Measurements from ENCODE around the gene TNP2.

TNP2 gene

DNA sequence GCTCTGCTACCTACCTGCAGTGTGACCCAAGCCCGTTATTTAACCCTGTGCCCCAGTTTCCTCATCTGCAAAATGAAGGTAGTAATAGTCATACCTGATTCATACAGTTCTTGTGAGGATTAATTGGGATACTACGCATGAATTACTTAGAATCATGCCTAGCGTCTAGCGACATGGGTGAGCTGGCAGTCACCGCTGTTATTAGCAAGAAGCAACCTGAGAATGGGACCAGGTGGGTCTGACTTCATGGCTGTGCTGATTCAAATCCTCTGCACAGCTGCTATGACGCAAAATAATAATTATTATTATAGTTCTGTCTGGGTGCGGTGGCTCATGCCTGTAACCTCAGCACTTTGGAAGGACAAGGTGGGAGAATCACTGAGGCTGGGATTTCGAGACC is 21.0 kb downstream of the TNP2 start:
- no peak overlapping the region for H3K27ac ChIP-seq
- TF ChIP-seq ZFX (IDR thresholded peaks at IDR 0.05): no peak
- TF ChIP-seq, protein P1, sequence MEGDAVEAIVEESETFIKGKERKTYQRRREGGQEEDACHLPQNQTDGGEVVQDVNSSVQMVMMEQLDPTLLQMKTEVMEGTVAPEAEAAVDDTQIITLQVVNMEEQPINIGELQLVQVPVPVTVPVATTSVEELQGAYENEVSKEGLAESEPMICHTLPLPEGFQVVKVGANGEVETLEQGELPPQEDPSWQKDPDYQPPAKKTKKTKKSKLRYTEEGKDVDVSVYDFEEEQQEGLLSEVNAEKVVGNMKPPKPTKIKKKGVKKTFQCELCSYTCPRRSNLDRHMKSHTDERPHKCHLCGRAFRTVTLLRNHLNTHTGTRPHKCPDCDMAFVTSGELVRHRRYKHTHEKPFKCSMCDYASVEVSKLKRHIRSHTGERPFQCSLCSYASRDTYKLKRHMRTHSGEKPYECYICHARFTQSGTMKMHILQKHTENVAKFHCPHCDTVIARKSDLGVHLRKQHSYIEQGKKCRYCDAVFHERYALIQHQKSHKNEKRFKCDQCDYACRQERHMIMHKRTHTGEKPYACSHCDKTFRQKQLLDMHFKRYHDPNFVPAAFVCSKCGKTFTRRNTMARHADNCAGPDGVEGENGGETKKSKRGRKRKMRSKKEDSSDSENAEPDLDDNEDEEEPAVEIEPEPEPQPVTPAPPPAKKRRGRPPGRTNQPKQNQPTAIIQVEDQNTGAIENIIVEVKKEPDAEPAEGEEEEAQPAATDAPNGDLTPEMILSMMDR (conservative IDR thresholded peaks at IDR 0.05): no peak

DNA sequence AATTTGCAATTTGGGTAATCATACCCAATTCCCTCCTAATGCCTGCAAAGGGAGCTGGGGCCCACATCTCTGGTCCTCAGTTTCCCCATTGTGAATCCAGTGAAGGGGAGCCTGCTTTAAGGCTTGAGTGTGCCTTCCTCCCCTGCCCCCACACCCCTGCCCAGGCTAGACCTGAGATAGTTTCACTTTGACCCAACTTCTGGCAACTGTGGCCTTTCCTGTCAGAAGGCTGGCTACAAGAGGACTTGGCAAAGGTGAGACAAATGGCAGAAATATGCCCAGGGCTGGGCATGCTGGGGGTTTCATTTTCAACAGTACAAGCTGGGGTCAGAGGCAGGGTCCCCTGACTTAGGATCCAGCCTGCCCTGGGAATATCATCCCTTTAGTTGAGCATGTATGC is 23.1 kb downstream of the TNP2 start:
- no peak overlapping the region for H3K27ac ChIP-seq
- TF ChIP-seq, protein P1 (conservative IDR thresholded peaks at IDR 0.05): no peak
- TF ChIP-seq ZFX (IDR thresholded peaks at IDR 0.05): no peak

DNA sequence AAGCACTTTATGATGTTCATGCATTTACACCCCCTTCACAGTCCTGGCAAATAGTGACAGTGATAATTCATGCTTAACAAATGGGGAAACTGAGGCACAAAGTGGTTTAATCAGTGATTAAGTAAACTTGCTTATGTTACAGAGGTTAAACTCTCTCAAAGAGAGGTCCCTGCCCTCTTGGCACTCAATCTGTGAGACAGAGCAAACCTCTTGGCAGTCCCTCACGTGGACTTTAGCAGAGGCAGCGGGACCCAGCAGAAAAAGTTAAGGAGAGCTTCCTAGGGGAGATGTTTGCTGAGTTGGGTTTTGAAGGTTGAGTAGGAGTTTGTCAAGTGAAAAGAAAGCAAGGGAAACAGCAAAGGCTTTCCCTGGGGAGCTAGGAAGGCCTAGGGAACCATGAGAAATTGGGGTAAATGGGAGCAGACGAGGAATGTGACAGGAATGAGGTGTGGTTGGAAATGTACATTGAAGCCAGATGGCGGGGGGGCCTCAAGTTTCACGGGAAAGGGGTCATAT is 23.8 kb downstream of the TNP2 start:
- no peak overlapping the region for H3K27ac ChIP-seq
- TF ChIP-seq, protein P1 (conservative IDR thresholded peaks at IDR 0.05): no peak
- no peak for TF ChIP-seq ZFX (IDR thresholded peaks at IDR 0.05)

DNA sequence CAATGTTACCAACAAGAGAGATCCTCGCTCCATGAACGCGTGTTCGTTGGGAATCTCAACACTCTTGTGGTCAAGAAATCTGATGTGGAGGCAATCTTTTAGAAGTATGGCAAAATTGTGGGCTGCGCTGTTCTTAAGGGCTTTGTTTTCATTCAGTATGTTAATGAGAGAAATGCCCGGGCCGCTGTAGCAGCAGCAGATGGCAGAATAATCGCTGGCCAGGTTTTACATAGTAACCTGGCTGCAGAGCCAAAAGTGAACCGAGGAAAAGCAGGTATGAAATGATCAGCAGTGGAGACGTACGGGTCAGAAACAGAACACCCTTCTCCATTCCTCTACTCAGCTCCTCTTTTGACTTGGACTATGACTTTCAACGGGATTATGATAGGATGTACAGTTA is 26.5 kb downstream of the TNP2 start:
- TF ChIP-seq ZFX (IDR thresholded peaks at IDR 0.05): no peak
- TF ChIP-seq, protein P1 (conservative IDR thresholded peaks at IDR 0.05): no peak
- no peak overlapping the region for H3K27ac ChIP-seq

DNA sequence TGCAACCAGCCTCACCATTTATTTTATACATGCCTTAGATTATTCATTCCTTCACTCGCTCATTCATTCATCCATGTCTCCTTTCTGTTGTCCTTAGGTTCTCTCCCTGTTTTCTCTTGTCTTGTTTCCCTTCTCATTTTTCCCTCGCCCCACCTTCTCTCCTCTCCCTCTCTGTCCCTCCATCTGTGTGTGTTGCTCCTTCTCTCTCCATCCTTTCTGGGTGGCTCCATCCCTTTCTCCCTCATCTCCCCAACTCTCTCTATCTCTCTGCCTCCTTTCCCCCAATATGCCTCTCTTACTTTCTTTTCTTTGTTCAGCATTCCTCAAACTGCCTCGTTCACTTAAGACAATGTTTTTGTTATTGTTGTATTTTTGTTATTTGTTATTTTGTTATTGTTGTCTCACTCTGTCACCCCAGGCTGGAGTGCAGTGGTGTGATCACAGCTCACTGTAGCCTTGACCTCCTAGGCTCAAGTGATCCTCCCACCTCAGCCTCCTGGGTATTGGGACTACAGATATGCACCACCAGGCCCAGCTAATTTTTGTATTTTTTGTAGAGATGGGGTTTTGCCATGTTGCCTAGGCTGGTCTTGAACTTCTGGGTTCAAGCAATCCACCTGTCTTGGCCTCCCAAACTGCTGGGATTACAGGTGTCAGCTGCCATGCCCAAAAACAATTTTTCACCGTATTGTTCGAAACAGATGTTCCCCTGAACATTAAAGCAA is 27.5 kb downstream of the TNP2 start:
- no peak overlapping the region for H3K27ac ChIP-seq
- TF ChIP-seq, protein P1 (conservative IDR thresholded peaks at IDR 0.05): no peak
- no peak for TF ChIP-seq ZFX (IDR thresholded peaks at IDR 0.05)

DNA sequence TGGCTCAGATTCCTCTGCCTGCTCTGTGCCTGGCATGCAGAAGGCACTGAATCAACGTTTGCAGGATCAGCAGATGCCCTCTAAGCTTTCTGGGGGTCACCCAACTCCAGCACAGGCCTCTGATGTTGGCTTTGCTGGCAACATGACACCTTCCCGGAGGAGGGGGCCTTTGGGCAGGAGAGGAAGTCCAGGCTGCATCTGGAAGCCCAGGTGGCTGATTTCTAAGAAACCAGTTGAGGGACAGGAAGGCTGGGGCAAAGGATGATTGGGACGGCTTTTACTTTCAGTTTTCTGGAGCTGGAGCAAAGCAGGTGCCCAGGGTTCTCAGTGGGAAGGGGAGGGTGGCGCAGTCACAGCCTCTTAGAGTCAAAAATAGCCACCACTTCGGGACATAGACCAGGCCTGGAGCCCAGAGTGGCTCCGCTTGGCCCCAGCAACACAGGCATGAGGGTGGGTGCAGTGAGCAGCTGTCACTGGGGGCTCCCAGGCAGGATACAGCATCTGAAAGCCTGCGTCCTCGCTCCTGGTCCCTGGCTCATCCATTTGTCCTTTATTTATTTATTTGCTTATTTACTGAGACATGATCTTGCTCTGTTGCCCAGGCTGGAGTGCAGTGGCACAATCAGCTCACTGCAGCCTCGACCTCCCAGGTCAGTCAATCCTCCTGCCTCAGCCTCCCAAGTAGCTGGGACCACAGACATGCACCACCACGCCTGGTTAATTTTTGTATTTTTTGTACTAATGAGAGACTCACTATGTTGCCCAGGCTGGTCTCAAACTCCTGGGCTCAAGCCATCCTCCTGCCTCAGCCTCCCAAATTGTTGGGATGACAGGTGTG is 28.3 kb downstream of the TNP2 start:
- no peak overlapping the region for H3K27ac ChIP-seq
- TF ChIP-seq, protein P1 (conservative IDR thresholded peaks at IDR 0.05): no peak
- no peak for TF ChIP-seq ZFX (IDR thresholded peaks at IDR 0.05)
